ENCODE measurements around the gene SLC22A1. TPM values are rescaled to one million over a fixed set of nuclear protein-coding genes. Genes with fewer than 3 reads are reported as not detected.
"Not testable (repeated sequence)": the region's sequence is repeated elsewhere in the genome, so short reads cannot be mapped to it uniquely, and the experiment has no call there.

The SLC22A1 gene
- total RNA-seq, 1 donor from 2014 or later: 0.17 TPM

DNA sequence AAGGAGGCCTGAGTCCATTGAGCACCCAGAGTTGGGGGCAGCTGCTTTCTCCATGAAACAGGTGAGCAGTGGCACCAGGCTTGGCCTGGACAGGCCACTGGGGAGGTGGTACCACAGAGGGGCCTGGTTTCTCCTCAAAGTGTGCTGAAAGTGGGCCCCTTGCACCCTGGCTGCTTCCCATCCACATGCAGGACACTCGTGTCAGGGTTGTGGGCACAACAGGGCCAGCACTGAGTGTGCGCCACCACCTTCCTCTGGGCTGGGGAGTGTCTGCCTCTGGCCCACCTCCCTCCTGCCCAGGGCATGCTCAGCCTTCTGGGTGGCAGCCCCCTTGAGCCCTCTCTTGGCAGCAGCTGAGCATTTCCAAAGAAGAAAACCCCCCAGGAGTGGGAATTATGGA, 5.2 kb upstream of the SLC22A1 start:
- no peak for DNase-seq
- no peak for ATAC-seq
- intact Hi-C loops (cut with micrococcal nuclease): no loop called here

DNA sequence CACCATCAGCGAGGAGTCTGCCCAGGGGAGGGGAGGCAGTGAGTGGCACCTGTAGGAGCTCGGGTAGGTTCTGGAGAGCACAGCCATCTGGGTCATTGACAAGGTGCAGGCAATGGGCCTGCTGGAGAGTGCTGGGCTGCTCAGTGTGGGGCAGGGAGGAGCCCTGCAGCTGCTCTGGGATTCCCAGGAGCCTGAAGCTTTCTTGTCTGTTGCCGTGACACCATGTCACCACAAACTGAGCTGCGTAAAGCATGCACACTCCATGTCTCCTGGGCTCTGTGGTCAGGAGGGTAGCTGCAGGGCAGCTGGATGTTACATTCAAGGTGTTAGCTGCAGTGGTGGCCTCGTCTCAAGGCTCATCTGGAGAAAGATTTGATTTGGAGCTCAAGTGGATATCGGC, 4.5 kb upstream of the SLC22A1 start:
- intact Hi-C loops (cut with micrococcal nuclease): no loop called here
- no peak for ATAC-seq
- DNase-seq: no peak

- intact Hi-C loops (cut with micrococcal nuclease): no loop called here
- ATAC-seq: no peak
Measured at GRCh38 chr6:160118620-160119229, 2.9 kb upstream of the SLC22A1 start.

DNA sequence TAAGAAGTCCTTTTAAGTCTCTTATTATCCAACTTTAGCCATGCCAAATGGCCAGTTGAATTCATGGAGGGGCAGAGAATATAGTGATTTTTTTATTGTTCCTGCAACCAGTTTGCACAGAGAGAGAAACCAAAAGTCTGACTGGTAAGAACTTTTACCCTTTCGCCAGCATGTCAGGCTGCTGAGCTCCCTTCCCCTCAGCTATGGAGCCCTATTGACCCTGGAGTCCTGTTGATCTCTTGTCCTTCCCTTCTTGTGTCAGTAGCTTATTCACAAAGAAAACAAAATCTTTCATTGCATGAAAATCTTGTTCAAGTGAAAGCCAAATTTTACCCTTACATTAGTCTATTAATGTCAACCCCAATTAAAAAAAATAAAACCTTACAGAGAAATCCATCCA, 1.5 kb upstream of the SLC22A1 start:
- DNase-seq (no peak), ATAC-seq (no peak)
- intact Hi-C loops (cut with micrococcal nuclease): no loop called here

More at GRCh38 chr6:160118620-160119229, 2.9 kb upstream of the SLC22A1 start:
- no peak for DNase-seq

DNA sequence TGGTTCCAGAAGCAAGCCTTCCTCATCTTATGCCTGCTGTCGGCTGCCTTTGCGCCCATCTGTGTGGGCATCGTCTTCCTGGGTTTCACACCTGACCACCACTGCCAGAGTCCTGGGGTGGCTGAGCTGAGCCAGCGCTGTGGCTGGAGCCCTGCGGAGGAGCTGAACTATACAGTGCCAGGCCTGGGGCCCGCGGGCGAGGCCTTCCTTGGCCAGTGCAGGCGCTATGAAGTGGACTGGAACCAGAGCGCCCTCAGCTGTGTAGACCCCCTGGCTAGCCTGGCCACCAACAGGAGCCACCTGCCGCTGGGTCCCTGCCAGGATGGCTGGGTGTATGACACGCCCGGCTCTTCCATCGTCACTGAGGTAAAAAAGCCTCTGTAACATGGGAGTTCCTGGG, 366 bp downstream of the SLC22A1 start:
- DNase-seq (no peak), ATAC-seq (no peak)
- intact Hi-C loops (cut with micrococcal nuclease): no loop called here

DNA sequence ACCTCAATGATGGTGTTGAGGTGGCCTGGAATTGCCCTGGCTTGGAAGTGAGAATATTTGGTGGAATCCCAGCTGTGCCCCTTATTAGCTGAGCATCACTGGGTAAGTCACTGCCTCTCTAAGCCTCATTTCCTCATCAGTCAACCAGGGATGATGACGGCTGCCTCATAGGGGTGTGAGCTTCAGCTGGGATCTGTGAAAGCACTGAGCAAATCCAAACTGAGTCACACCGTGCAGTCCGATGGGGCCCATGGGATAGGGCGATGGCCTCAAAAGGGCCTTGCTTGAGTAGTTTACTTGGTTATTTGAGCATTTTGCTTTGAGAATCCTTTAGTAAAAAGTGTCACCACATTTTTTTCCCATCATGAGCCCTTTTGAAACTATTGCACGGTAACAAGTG, 1.1 kb downstream of the SLC22A1 start:
- intact Hi-C loops (cut with micrococcal nuclease): no loop called here
- DNase-seq (no peak), ATAC-seq (no peak)

DNA sequence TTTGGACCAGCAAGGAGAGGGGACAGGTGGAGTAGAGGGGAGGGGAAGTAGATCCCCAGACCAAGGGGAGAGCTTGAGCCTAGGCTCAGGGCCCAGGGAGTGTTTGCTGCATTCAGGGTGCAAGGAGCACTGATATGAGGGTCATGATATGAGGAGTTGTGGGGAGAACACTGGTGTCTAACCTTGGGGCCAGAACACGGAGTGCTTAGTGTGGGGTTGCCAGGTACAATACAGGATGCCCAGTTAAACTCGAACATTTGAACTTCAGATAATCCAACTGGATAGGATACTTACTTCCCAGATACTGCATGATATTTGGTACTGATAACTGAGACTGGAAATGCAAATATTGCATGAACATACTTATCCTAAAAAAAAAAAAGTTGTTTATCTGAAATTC, 2.4 kb downstream of the SLC22A1 start:
- intact Hi-C loops (cut with micrococcal nuclease): no loop called here
- ATAC-seq: no peak
- no peak for DNase-seq

DNA sequence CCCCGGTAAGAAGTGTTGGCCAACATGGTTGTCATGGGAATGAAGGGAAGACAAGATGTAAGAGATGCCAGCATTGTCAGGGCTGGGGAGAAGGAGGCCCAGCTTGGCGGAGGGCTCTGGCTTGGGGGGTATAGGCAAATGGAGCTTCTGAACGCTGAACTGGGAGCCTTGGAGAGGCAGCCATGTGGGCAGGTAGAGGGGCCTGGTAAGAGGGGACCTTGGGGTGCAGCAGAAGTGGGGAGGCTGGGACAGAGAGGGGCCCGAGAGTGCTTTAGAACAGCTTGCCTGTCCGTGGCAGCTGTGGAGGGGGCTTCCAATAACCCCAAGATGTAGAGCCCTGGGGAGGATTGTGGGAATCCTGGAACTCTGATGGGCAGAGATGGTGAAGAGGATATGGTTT, 3.0 kb downstream of the SLC22A1 start:
- intact Hi-C loops (cut with micrococcal nuclease): no loop called here
- DNase-seq (no peak), ATAC-seq (no peak)

DNA sequence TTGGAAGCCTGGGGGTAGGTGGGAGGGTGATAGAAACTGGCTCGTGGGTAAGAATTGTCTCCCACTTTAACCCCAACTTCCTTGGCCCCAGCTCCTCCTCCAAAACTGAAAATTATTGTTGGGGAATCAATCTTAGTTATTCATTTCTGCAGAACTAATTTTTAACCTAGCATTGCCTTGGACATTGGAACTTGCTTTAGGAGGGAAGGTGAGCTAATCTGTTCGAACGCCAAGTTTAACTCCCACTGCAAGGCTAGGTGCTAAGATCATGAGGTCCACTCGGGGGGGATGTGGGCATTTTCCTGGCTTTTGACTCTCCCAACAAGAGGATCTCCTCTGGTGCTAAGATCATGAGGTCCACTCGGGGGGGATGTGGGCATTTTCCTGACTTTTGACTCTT, 3.5 kb downstream of the SLC22A1 start:
- intact Hi-C loops (cut with micrococcal nuclease); ATAC-seq; DNase-seq: not testable (repeated sequence)

DNA sequence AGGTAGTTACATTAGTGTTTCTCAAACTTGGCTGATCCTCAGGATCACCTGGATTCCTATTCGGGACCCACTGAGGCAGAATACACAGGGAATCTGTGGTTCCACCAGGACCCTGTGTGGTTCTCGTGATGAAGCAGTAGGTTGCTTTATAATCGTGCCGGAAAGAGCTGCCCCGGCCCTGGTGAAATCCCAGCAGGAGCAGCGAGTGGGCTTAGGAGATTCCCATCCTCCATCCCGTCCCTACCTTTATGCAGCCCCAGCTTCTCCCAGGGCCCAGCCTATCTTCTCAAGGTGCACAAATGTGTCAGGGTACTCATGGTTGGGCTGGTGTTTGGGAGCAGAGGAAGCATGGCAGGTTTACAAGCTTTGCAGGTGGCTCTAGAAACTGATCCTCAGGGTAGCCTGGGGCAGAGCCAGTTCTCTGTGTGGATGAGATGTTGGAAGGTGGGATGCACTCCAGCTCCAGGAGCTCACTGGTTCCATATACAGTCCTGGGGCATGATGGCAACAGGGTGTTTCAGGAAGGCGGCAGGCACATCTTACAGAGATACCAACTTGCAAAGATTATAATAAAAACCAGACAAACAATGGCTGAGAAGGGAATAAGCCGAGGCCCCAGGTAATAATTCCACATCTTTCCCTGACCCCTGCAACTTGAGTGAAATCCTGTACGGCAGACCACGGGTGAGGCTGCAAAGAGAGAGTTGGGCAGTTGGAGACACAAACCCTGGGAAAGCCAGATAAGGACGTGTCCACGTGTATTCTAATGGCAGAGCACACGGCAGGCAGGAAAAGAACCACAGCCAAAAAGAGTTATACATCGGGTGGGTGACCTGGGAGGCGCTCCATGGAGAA, 5.9 kb downstream of the SLC22A1 start:
- intact Hi-C loops (cut with micrococcal nuclease): no loop called here
- DNase-seq: no peak
- ATAC-seq: no peak

DNA sequence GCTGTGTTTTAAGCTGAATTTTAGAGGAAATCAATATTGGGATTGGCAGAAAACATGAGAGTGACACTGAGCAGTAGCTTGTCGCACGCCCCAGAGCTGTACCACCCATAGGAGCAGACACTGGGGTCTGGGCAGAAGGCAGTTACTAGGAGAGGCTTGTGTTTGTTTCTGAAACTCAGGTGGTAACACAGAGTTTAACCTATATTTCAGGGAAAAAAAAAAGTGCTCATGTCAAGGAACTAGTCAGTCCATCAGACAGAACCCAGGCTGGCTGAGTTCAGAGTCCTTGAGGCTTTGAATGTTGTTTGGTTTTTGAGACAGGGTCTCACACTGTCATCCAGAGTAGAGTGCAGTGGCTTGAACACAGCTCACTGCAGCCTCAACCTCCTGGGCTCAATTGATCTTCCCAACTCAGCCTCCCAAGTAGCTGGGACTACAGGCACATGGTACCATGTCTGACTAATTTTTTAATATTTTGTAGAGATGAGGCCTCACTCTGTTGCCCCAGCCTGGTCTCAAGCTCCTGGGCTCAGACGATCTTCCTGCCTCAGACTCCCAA, 6.6 kb downstream of the SLC22A1 start:
- ATAC-seq: no peak
- intact Hi-C loops (cut with micrococcal nuclease): no loop called here
- no peak for DNase-seq

GRCh38 chr6:160128879-160129516, 7.4 kb downstream of the SLC22A1 start:
- intact Hi-C loops (cut with micrococcal nuclease): no loop called here
- ATAC-seq: no peak
- DNase-seq: no peak

DNA sequence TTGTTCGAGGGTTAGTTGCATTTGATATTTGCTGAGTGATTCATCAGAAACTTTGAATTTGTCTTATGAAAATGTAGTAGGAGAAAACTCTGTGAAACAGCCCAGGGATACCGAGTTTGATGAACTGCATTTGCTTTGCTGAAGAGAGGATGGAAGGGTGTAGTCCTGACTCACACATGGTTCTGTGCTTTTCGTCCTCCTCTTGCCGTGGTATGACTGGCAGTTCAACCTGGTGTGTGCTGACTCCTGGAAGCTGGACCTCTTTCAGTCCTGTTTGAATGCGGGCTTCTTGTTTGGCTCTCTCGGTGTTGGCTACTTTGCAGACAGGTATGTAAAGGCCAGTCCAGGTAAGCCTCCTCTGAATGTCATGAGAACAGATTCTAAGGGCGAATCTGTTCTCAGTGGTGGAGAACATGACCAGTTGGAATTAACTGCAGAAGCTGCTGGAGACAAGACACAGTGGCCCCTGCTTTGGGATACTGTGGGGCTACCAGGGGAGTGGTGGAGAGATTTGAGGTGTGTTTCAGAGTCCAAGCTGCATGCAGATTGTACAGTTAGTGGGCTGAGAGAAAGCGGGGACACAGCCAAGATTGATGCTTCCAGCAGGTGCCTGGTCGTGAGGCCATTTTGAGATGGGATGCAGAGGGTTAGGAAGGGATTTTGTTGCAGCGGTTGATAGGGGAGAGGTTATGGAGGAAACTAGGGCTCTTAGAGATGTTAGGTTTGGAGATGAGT, 8.4 kb downstream of the SLC22A1 start:
- no peak for DNase-seq
- intact Hi-C loops (cut with micrococcal nuclease): no loop called here
- ATAC-seq: no peak

DNA sequence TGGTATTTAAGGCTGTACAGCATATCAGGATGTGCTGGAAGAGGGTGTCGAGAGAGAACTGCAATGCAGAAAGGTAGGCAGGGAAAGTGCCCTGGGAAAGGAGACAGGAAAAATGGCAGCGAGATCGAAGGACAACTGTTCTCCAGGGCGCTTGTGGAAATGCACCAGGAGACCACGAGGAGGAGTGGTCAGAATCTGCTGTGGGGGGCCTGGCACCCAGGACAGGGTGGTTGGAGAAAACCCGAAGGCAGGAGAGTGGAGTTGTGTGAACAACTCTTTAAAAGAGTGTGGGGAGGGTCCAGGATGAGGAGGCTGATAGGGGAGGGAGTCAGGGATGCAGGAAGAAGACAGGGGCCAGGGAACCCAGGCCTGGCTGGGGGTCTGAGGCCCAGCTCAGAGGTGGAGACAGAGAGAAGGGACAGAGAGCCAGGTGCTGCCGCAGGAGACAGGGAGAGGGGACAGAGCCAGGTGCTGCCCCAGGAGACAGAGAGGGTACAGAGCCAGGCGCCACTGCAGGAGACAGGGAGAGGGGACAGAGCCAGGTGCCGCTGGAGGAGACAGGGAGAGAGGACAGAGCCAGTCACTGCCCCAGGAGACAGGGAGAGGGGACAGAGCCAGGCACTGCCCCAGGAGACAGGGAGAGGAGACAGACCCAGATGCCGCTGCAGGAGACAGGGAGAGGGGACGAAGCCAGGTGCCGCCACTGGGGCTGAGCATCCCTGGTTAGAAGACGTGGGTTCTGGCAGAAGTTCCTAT, 9.3 kb downstream of the SLC22A1 start:
- intact Hi-C loops (cut with micrococcal nuclease): no loop called here
- DNase-seq (no peak), ATAC-seq (no peak)

- DNase-seq (no peak), ATAC-seq (no peak)
- intact Hi-C loops (cut with micrococcal nuclease): no loop called here
Measured at GRCh38 chr6:160131636-160132296, 10.2 kb downstream of the SLC22A1 start.

DNA sequence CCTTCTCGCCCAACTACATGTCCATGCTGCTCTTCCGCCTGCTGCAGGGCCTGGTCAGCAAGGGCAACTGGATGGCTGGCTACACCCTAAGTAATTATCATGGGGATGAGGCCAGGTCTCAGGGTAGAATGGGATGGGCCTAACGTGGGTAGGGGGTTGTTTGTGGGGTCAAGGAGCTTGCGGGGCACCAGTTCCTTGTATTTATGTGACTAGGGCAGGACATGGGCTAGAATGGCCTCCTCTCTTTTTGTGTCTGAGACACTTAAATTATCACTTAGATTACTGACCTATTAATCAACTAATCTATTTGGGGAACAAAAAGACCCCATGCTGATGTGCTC, 10.7 kb downstream of the SLC22A1 start:
- intact Hi-C loops (cut with micrococcal nuclease): no loop called here
- ATAC-seq: no peak
- no peak for DNase-seq

DNA sequence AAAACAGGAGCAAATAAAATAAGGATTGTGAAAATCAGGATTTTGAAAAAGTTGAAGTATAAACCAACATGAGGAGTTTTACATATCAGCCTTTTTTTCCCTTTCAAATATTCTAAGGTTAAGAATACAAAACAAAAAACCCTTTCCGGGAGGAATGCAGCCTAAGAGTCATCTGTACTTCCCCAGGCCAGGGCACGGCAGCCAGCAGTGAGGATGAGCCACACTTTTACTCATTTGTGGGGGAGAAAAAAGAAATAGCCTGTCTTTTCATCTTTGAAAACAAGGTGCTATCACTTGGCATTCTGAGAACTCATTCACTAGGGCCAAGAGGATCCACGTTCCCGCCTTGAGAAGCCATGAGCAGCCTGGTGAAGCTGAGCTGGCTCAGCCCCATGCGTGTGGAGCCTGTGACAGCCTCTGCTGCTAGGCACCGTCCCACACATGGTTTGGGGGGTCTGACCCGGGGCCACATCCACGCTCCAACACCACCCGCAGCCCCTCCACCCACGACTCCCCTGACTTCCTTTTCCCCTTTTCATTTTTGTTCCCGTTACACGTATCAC, 11.2 kb downstream of the SLC22A1 start:
- DNase-seq: no peak
- ATAC-seq: no peak
- intact Hi-C loops (cut with micrococcal nuclease): no loop called here
